ENCODE results near the gene SNAPC4.

SNAPC4 gene

GRCh38 chr9:136433043-136433715 lies 33.2 kb upstream of the SNAPC4 start:
- H3K4me3 ChIP-seq (ENCODE audit: control insufficient read depth, low read depth, low read length): no peak overlapping the region
- no peak for DNase-seq (ENCODE audit: low read depth)
- no peak for TF ChIP-seq CTCF (conservative IDR thresholded peaks at IDR 0.05; ENCODE audit: control insufficient read depth, insufficient read depth, low read depth, low read length)

DNA sequence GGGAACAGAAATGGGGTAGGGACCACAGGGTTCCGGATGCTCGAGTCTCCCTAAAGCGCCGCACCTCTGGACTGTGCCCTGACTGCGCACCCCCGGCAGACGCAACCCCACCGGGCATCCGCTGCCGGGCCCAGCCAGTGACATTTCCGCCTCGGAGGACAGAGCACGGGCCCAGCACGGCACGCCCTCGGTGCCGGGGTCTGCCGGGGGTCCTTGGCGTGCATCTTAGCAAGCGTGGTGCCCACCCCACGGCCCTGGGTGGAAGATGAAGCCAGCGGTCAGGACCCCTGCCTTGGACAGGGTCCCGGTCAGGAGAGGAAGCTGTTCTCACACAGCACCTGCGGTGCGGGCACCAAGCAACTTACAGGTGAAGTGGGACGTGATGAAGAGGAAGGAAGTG lies 32.6 kb upstream of the SNAPC4 start:
- no peak for DNase-seq (ENCODE audit: low read depth)
- H3K4me3 ChIP-seq (ENCODE audit: control insufficient read depth, low read depth, low read length): no peak overlapping the region
- TF ChIP-seq CTCF (conservative IDR thresholded peaks at IDR 0.05; ENCODE audit: control insufficient read depth, insufficient read depth, low read depth, low read length): no peak

GRCh38 chr9:136431782-136432350 lies 31.9 kb upstream of the SNAPC4 start:
- DNase-seq (ENCODE audit: low read depth): no peak
- no peak for TF ChIP-seq CTCF (conservative IDR thresholded peaks at IDR 0.05; ENCODE audit: control insufficient read depth, insufficient read depth, low read depth, low read length)
- no peak overlapping the region for H3K4me3 ChIP-seq (ENCODE audit: control insufficient read depth, low read depth, low read length)

DNA sequence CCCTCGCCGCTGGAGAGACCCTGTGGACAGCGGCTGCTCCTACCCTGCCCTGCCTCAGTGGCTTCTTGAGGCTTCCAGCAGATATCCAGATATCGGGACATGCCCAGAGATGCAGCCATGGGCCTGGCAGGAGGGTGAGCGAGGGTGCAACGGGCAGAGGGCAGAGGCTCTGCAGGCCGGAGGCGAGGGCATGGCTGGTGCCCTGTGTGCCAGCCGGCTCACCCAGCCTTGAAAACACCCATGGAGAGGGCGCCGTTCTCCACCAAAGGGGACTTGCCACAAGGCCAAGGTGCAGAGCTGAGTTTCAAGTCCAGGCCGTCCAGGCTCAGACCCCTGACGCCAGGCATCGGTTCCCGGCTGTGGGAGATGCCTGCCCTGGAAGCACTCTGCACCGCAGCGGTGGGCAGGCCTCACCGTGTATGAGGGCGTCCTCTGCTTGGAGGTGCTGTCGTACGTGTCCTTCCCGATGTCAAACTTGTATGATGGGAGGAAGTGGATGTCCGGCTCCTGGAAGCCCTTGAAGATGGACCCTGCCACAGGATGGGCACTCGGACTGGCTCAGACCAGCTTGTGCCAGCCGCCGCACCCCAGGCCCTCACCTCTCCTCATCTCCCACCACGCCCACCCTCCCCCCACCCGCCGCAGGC lies 30.7 kb upstream of the SNAPC4 start:
- DNase-seq (ENCODE audit: low read depth): no peak
- no peak for TF ChIP-seq CTCF (conservative IDR thresholded peaks at IDR 0.05; ENCODE audit: control insufficient read depth, insufficient read depth, low read depth, low read length)
- H3K4me3 ChIP-seq (ENCODE audit: control insufficient read depth, low read depth, low read length): no peak overlapping the region

DNA sequence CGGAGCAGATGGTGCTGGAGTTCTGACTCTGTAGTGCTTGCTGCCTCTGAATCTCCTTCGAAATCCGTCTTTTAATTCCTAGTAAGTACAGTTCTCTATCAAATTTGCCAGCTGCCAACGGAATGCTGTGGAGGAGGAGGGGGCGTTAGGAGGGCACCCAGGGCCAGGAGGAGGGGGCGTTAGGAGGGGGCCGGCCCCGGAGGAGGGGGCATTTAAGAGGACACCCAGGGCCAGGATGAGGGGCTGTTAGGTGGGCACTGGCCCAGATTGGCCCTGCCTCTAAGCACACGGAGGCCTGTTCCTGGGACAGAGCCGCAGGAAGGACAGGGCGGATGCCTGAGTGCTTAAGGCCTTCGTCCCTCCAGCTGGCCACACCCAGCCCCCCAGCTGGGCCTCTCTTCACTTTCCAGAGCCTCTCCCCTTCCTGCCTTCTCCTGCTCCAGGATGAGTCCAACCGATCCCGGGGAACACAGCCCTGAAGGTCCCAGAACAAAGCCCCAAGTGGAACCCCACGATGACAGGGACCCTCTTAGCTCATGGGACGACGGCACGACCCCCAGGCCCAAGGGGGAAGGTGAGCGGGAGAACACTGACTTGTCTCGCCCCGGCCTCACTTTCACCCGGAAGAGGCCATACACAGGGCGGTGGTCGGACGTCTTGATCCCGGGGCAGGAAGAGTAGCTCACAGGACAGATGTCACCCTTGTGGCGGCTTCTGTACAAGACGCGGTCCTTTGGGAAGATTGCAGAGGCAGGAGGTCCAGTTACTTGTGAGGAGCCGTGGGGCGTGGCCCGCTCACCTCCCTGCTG lies 29.9 kb upstream of the SNAPC4 start:
- no peak overlapping the region for H3K4me3 ChIP-seq (ENCODE audit: control insufficient read depth, low read depth, low read length)
- no peak for DNase-seq (ENCODE audit: low read depth)
- no peak for TF ChIP-seq CTCF (conservative IDR thresholded peaks at IDR 0.05; ENCODE audit: control insufficient read depth, insufficient read depth, low read depth, low read length)

DNA sequence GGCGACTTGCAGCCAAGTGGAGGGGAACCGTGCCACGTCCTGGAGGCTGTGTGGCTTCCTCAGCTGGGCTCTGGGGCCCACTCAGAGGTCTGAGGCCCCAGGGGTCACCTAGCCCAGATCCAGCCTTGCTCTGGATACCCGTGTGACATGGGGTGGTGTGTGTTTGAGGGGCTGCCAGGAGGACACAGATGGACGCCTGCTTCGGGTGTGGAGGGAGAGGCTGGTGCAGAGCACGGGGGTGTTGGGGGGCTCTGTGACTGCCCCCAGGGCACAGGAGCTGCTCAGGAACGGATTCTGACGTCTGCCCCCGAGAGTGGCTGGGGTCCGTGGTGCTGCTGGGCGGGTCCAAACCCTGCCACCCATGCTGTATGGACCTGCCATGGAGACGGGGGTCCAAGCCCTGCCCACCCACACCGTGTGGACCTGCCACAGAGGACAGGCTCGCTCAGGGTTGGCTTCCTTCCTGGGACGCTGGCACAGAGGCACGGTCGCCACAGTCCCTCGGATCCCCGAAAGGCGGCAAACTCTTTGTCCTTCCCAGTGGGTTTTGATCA lies 29.2 kb upstream of the SNAPC4 start:
- TF ChIP-seq CTCF (conservative IDR thresholded peaks at IDR 0.05; ENCODE audit: control insufficient read depth, insufficient read depth, low read depth, low read length): no peak
- no peak overlapping the region for H3K4me3 ChIP-seq (ENCODE audit: control insufficient read depth, low read depth, low read length)
- no peak for DNase-seq (ENCODE audit: low read depth)

All from fibroblast of mammary gland (primary cell).